HEK293 (cell line): ENCODE data around the gene POLR3B.
"Not testable (repeated sequence)": the region's sequence is repeated elsewhere in the genome, so short reads cannot be mapped to it uniquely, and the experiment has no call there.

Experiments used
- CTCF ChIA-PET: fragments of 350-600 bp; formaldehyde crosslinking; extraction: SDS; loops from one replicate; lab custom pipeline; 2021; ENCODE audit warnings: antibody characterized with exemption; lab: Yijun Ruan, JAX
- POLR2A ChIA-PET: fragments of 300-600 bp; formaldehyde crosslinking; extraction: SDS; loops from one replicate; lab custom pipeline; 2020; ENCODE audit warnings: antibody characterized with exemption, inconsistent platforms; lab: Yijun Ruan, JAX
- H3K27ac ChIP-seq: fragments of 200-500 bp; sonication (Bioruptor generic); 2 replicates; pipeline ENCODE4 v1.5.1; 2014; ENCODE audit warnings: low read depth, low read length, control low read depth, inconsistent platforms; ENCODE audit errors: extremely low read depth
- H3K36me3 ChIP-seq, 2 experiments: fragments of 200-500 bp in 1 of 2; sonication (Bioruptor generic) in 1 of 2; 1 replicate in 1 of 2; 2 replicates in 1 of 2; pipeline ENCODE4 v1.5.1; 2014 to 2017; ENCODE audit warnings: inconsistent platforms in 2 of 2, low read length in 2 of 2; ENCODE audit not compliant: control insufficient read depth in 2 of 2, insufficient read depth in 1 of 2
- H3K4me1 ChIP-seq: fragments of 200-500 bp; sonication (Bioruptor generic); 2 replicates; pipeline ENCODE4 v1.5.1; 2014; ENCODE audit warnings: mild to moderate bottlenecking, low read length, inconsistent platforms; ENCODE audit not compliant: control insufficient read depth, insufficient read depth
- H3K4me3 ChIP-seq: 2 replicates; pipeline ENCODE4 v1.5.1; 2011; ENCODE audit warnings: low read depth, mild to moderate bottlenecking, control low read depth, low read length, moderate library complexity
- H3K9me3 ChIP-seq: fragments of 200-500 bp; sonication (Bioruptor generic); 2 replicates; pipeline ENCODE4 v1.5.1; 2014; ENCODE audit warnings: low read depth, low read length, inconsistent platforms; ENCODE audit not compliant: control insufficient read depth, insufficient read depth
- GLIS2 ChIP-seq: fragments of 450-650 bp; formaldehyde crosslinking; IDR thresholded peaks from 2 replicates; pipeline ENCODE4 v1.5.1; 2016; ENCODE audit warnings: missing biosample characterization, missing genetic modification characterization
- KLF1 ChIP-seq: fragments of 450-650 bp; formaldehyde crosslinking; IDR thresholded peaks from 2 replicates; pipeline ENCODE4 v1.5.1; 2016; ENCODE audit warnings: missing biosample characterization, missing genetic modification characterization
- KLF17 ChIP-seq: fragments of 450-650 bp; formaldehyde crosslinking; IDR thresholded peaks from 2 replicates; pipeline ENCODE4 v1.5.1; 2016; ENCODE audit warnings: missing biosample characterization, missing genetic modification characterization
- REST ChIP-seq: fragments of 450-650 bp; formaldehyde crosslinking; IDR thresholded peaks from 2 replicates; pipeline ENCODE4 v1.5.1; 2016; ENCODE audit warnings: missing biosample characterization, missing genetic modification characterization
- SCRT2 ChIP-seq: fragments of 450-650 bp; formaldehyde crosslinking; IDR thresholded peaks from 2 replicates; pipeline ENCODE4 v1.5.1; 2016; ENCODE audit warnings: missing biosample characterization, missing genetic modification characterization
- ZBTB11 ChIP-seq: fragments of 450-650 bp; formaldehyde crosslinking; conservative IDR thresholded peaks from 2 replicates; pipeline ENCODE4 v1.5.1; 2016; ENCODE audit warnings: low read depth, missing biosample characterization, missing genetic modification characterization
- ZBTB8A ChIP-seq: fragments of 450-650 bp; formaldehyde crosslinking; IDR thresholded peaks from 2 replicates; pipeline ENCODE4 v1.5.1; 2016; ENCODE audit warnings: missing biosample characterization, missing genetic modification characterization
- ZNF133 ChIP-seq: fragments of 450-650 bp; formaldehyde crosslinking; IDR thresholded peaks from 2 replicates; pipeline ENCODE4 v1.5.1; 2016; ENCODE audit warnings: missing biosample characterization, missing genetic modification characterization
- ZNF140 ChIP-seq: fragments of 450-650 bp; formaldehyde crosslinking; IDR thresholded peaks from 2 replicates; pipeline ENCODE4 v1.5.1; 2016; ENCODE audit warnings: missing biosample characterization, missing genetic modification characterization
- ZNF16 ChIP-seq: fragments of 450-650 bp; formaldehyde crosslinking; IDR thresholded peaks from 2 replicates; pipeline ENCODE4 v1.5.1; 2016; ENCODE audit warnings: low read depth, missing biosample characterization, missing genetic modification characterization
- ZNF24 ChIP-seq: fragments of 450-650 bp; formaldehyde crosslinking; IDR thresholded peaks from 2 replicates; pipeline ENCODE4 v1.5.1; 2016; ENCODE audit warnings: missing biosample characterization, missing genetic modification characterization
- ZNF248 ChIP-seq: fragments of 450-650 bp; formaldehyde crosslinking; IDR thresholded peaks from 2 replicates; pipeline ENCODE4 v1.5.1; 2017; ENCODE audit warnings: missing biosample characterization, missing genetic modification characterization
- ZNF354C ChIP-seq: fragments of 450-650 bp; formaldehyde crosslinking; IDR thresholded peaks from 2 replicates; pipeline ENCODE4 v1.5.1; 2016; ENCODE audit warnings: missing biosample characterization, missing genetic modification characterization, low read depth, borderline replicate concordance
- ZNF426 ChIP-seq: fragments of 450-650 bp; formaldehyde crosslinking; IDR thresholded peaks from 2 replicates; pipeline ENCODE4 v1.5.1; 2017; ENCODE audit warnings: missing biosample characterization, missing genetic modification characterization, mild to moderate bottlenecking, inconsistent platforms, moderate library complexity
- ZNF433 ChIP-seq: fragments of 450-650 bp; formaldehyde crosslinking; IDR thresholded peaks from 2 replicates; pipeline ENCODE4 v1.5.1; 2016; ENCODE audit warnings: missing biosample characterization, missing genetic modification characterization, low read depth
- ZNF510 ChIP-seq: fragments of 450-650 bp; formaldehyde crosslinking; IDR thresholded peaks from 2 replicates; pipeline ENCODE4 v1.5.1; 2018; ENCODE audit warnings: mild to moderate bottlenecking, missing genetic modification characterization, missing biosample characterization; ENCODE audit not compliant: insufficient replicate concordance
- ZNF518A ChIP-seq: fragments of 450-650 bp; formaldehyde crosslinking; conservative IDR thresholded peaks from 2 replicates; pipeline ENCODE4 v1.5.1; 2016; ENCODE audit warnings: low read depth, missing biosample characterization, missing genetic modification characterization
- ZNF558 ChIP-seq: fragments of 450-650 bp; formaldehyde crosslinking; IDR thresholded peaks from 2 replicates; pipeline ENCODE4 v1.5.1; 2016; ENCODE audit warnings: missing biosample characterization, missing genetic modification characterization
- ZNF560 ChIP-seq: fragments of 450-650 bp; formaldehyde crosslinking; IDR thresholded peaks from 2 replicates; pipeline ENCODE4 v1.5.1; 2017; ENCODE audit warnings: missing biosample characterization, missing genetic modification characterization, borderline replicate concordance
- ZNF629 ChIP-seq: fragments of 450-650 bp; formaldehyde crosslinking; IDR thresholded peaks from 2 replicates; pipeline ENCODE4 v1.5.1; 2017; ENCODE audit warnings: missing biosample characterization, missing genetic modification characterization
- ZNF664 ChIP-seq: fragments of 450-650 bp; formaldehyde crosslinking; IDR thresholded peaks from 2 replicates; pipeline ENCODE4 v1.5.1; 2016; ENCODE audit warnings: missing biosample characterization, missing genetic modification characterization
- ZSCAN23 ChIP-seq: fragments of 450-650 bp; formaldehyde crosslinking; IDR thresholded peaks from 2 replicates; pipeline ENCODE4 v1.5.1; 2016; ENCODE audit warnings: missing biosample characterization, missing genetic modification characterization
- ZSCAN30 ChIP-seq: fragments of 450-650 bp; IDR thresholded peaks from 2 replicates; pipeline ENCODE4 v1.5.1; 2018; ENCODE audit warnings: missing biosample characterization, mild to moderate bottlenecking, missing genetic modification characterization, moderate library complexity

The POLR3B gene

GRCh38 chr12:106311139-106311538 lies 46.4 kb upstream of the POLR3B start:
- ChIA-PET POLR2A (no interaction called here), CTCF (no interaction called here)
- Histone ChIP-seq H3K4me3 (no peak overlapping the region), H3K27ac (no peak overlapping the region), H3K4me1 (no peaks in the 10 kb centered on the region)
- TF ChIP-seq ZSCAN30 (tag by site-specific recombination): no peak
- no peak for TF ChIP-seq ZNF248 (tag by site-specific recombination)
- no peak for TF ChIP-seq SCRT2 (tag by site-specific recombination)
- TF ChIP-seq ZSCAN23: no peak
- no peak for TF ChIP-seq KLF17
- no peak for TF ChIP-seq ZNF16
- no peak for TF ChIP-seq KLF1 (tag by site-specific recombination)
- no peak for TF ChIP-seq ZNF133
- TF ChIP-seq ZNF24: no peak
- no peak for TF ChIP-seq GLIS2
- TF ChIP-seq ZNF354C (tag by site-specific recombination): no peak
- TF ChIP-seq, all 188 proteins: peak for 0
- Histone ChIP-seq H3K9me3 (no peaks in the 10 kb centered on the region), H3K36me3 (peaks cover 5% of the 10 kb centered on the region in 2 experiments; a peak in 2 of 3 replicates)

GRCh38 chr12:106313413-106313812 lies 44.1 kb upstream of the POLR3B start:
- H3K4me1 ChIP-seq: not testable (repeated sequence)
- ChIA-PET CTCF (interaction anchor here (0.6 kb wide), 1 partner anchor 16 kb away, joined by 3 read pairs; no protein-coding TSS in a partner anchor), POLR2A (interaction anchor here (0.7 kb wide), 1 partner anchor 8 kb away, joined by 4 read pairs; no protein-coding TSS in a partner anchor)
- peak; percentile 70; the same call in 1 of the 2 replicates for TF ChIP-seq ZNF518A (tag by site-specific recombination)
- TF ChIP-seq ZNF629: peak; percentile 46; the same call in 1 of the 2 replicates
- 0 out of 2 replicates have a peak, but pooled peaks have one; percentile 33 for TF ChIP-seq ZNF433
- TF ChIP-seq ZNF560 (tag by site-specific recombination): 0 out of 2 replicates have a peak, but pooled peaks have one; percentile 7
- peak; percentile 57; the same call in 1 of the 2 replicates for TF ChIP-seq ZBTB8A (tag by site-specific recombination)
- TF ChIP-seq ZNF140: peak; percentile 66; the same call in 1 of the 2 replicates
- 0 out of 2 replicates have a peak, but pooled peaks have one; percentile 51 for TF ChIP-seq REST (tag by site-specific recombination)
- TF ChIP-seq ZNF426 (tag by site-specific recombination): peak; percentile 68
- peak; percentile 33; the same call in 1 of the 2 replicates for TF ChIP-seq ZNF664 (tag by site-specific recombination)
- TF ChIP-seq ZNF558 (tag by site-specific recombination): peak; percentile 48; the same call in 1 of the 2 replicates
- peak; percentile 71 for TF ChIP-seq ZBTB11 (tag by site-specific recombination)
- peak; percentile 47 for TF ChIP-seq ZNF510 (tag by site-specific recombination)

More at GRCh38 chr12:106313413-106313812, 44.1 kb upstream of the POLR3B start:
- not testable (repeated sequence) for H3K9me3 ChIP-seq, H3K4me3 ChIP-seq, H3K27ac ChIP-seq
- H3K36me3 ChIP-seq: peaks cover 5 to 22% of the 10 kb centered on the region in 2 experiments
